Limb (tissue), 2 donors: Measurements from ENCODE around the gene POMGNT2.

ENCODE experiments used
- DNase-seq, 2 donors: peaks; one replicate each; pipeline ENCODE4 v3.0.0-alpha.2; 2016; ENCODE audit errors: extremely low spot score in 2 of 2

The POMGNT2 gene

DNA sequence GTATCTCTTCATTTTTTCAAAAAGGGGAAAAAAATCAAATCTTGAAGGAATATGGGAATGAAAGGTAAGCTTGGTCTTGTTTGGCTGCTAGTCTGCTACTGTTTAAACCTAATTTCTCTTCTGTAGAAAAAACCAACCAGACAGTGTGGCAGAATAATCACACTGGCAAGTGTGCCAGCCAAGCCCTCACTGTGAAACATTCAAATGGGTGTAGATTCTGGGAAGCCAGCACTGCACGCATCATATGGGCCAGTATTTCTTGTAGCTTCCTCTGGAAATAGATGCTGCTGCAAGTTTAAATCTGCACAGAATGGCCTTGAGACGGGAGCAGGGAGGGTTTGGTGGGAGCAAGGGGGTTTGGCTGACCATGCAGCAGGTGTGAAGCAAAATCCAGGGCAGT lies 62.1 kb downstream of the POMGNT2 start:
- peak in 1 of 2 donors; percentile 7 for DNase-seq

GRCh38 chr3:43043071-43043766 lies 62.7 kb downstream of the POMGNT2 start:
- no peak for DNase-seq

- DNase-seq = no peak
These were observed 64.4 kb downstream of the POMGNT2 start for GRCh38 chr3:43041517-43041916.

GRCh38 chr3:43038010-43038409 lies 67.9 kb downstream of the POMGNT2 start:
- no peak for DNase-seq

GRCh38 chr3:43036621-43037423 lies 69.1 kb downstream of the POMGNT2 start:
- peak in 1 of 2 donors; percentile 9 for DNase-seq

GRCh38 chr3:43035801-43036365 lies 70.0 kb downstream of the POMGNT2 start:
- DNase-seq = peak in 1 of 2 donors; percentile 35

GRCh38 chr3:43034911-43035310 lies 71.0 kb downstream of the POMGNT2 start:
- peak in 1 of 2 donors; percentile 11 for DNase-seq

DNA sequence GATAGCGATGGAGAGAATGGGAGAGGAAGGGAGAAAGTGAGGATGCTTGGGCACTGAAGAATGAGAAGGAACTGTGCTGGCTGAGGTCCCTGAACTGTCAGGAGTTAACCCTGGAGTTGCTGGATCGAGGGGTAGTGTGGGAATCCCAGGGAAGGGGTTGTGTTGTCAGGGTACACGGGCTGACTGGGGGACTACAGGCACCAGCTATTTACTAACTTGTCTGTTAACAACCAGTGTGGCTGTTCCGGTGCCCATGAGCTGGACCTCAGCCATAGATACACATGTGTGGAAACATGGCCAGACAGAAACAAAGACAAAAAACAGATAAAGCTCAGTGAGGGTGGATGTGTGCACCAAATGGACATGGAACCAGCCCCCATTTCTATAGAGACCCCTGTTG lies 71.7 kb downstream of the POMGNT2 start:
- peak in 1 of 2 donors; percentile 11 for DNase-seq

DNA sequence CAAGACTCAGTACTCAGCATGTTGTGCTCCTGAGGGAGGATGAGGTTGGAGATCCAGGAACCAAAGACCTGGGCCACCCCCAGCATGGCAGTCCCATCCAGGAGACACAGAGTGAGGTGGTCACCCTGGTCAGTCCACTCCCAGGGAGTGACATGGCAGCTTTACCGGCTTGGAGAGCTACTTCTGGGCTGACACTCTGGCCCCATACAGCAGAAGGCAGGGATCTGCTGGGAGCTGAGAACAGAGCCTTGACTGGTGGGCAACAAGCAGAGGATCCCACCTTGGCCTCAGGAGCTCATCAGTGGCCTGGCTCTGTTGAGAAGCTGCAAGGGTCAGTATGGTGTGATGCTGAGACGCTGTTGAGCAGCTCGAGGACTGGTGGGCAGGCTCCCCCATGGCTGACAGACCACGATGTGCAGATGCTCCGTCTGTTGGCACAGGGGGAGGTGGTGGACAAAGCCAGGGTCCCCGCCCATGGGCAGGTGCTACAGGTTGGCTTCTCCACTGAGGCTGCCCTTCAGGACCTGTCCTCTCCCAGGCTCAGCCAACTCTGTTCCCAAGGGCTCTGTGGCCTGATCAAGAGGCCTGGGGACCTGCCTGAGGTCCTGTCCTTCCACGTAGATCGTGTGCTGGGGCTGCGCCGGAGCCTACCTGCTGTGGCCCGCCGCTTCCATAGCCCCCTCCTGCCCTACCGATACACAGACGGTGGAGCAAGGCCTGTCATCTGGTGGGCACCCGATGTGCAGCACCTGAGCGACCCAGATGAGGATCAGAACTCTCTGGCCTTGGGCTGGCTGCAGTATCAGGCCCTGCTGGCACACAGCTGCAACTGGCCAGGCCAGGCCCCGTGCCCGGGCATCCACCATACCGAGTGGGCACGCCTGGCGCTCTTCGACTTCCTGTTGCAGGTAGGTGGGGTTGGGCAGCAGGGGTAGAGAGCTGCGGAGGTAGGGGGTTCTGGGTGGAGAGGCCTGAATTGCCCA lies 72.9 kb downstream of the POMGNT2 start:
- DNase-seq = peak in 1 of 2 donors; percentile 14

- DNase-seq = no peak
These were observed 73.9 kb downstream of the POMGNT2 start for GRCh38 chr3:43031889-43032545.

GRCh38 chr3:43031485-43031884 lies 74.4 kb downstream of the POMGNT2 start:
- peak in 1 of 2 donors; percentile 16 for DNase-seq

DNA sequence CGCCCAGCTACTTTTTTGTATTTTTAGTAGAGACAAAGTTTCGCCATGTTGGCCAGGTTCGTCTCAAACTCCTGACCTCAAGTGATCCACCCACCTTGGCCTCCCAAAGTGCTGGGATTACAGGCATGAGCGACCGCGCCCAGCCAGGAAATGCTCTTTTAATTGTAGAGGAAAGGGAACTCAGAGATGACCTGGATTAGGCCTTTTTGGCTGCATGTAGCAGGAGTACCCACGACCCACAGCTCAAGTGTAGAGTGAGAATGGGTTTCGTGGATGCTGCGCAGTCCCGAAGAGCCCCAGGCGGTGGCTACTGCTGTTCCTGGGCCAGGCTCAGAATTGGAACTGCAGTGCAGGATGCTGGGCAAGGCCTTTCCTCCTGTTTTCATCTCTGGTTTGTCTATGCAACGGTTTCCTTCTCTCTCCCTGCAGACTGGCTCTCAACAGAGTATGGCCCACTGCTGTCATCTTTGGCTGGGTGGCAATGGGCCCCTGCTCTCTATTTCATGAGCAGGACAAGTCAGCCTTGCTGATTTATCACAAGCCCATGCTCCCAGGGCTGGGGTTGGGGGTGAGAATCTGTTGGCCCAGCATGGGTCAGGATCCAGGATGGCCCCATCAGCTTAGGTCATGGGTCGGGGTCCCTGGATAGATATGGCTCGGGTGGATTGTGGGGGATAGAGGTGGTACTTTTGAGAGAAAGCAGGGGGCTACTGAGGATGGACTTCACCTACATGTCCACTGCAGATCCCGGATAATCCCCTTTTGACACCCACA lies 75.5 kb downstream of the POMGNT2 start:
- DNase-seq = no peak
